A549 (cell line): ENCODE results near the gene NMNAT2.

ENCODE experiments used
- BHLHE40 ChIP-seq: IDR thresholded peaks from 2 replicates; pipeline ENCODE4 v1.6.1; 2012; ENCODE audit warnings: low read depth, low read length, inconsistent platforms
- POLR2A ChIP-seq: IDR thresholded peaks from 2 replicates; pipeline ENCODE4 v1.6.1; 2012; ENCODE audit warnings: mild to moderate bottlenecking, low read length
- RCOR1 ChIP-seq: fragments of 150-350 bp; IDR thresholded peaks from 2 replicates; pipeline ENCODE4 v1.6.1; 2014; ENCODE audit warnings: antibody characterized with exemption, low read length, low read depth
- TF ChIP-seq, protein P1 (sequence below): fragments of >200 bp; sonication (Bioruptor Twin); formaldehyde crosslinking; IDR thresholded peaks from 3 replicates; pipeline ENCODE4 v1.5.1; 2016

DNA sequence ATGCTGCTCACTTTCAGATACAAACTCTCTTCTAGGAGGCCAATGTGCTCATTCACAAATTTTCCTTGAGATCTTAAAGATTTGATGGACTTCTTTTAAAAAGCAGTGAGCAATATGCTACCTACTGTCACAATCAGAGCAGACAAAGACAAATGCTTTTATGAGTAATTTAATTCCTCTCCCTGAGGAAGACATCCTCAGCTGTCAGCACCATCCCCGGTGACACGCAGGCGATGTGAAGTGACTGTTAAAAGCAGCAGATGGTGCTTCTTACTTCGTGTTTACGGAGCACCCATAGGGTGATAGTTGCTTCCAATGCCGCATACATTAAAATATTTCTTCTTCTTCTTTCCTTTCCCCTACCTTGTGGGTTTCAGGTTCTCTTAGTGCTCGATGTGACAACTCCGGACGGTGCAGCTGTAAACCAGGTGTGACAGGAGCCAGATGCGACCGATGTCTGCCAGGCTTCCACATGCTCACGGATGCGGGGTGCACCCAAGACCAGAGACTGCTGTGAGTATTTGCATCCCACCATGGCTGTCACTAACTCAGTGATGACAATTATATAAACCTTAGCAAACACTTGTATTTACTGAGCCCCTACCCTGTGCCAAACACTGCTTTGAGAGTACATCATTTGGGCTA, 203.0 kb downstream of the NMNAT2 start:
- TF ChIP-seq POLR2A (no peak), RCOR1 (no peak), BHLHE40 (no peak)
- TF ChIP-seq, protein P1, sequence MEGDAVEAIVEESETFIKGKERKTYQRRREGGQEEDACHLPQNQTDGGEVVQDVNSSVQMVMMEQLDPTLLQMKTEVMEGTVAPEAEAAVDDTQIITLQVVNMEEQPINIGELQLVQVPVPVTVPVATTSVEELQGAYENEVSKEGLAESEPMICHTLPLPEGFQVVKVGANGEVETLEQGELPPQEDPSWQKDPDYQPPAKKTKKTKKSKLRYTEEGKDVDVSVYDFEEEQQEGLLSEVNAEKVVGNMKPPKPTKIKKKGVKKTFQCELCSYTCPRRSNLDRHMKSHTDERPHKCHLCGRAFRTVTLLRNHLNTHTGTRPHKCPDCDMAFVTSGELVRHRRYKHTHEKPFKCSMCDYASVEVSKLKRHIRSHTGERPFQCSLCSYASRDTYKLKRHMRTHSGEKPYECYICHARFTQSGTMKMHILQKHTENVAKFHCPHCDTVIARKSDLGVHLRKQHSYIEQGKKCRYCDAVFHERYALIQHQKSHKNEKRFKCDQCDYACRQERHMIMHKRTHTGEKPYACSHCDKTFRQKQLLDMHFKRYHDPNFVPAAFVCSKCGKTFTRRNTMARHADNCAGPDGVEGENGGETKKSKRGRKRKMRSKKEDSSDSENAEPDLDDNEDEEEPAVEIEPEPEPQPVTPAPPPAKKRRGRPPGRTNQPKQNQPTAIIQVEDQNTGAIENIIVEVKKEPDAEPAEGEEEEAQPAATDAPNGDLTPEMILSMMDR: no peak
